CD4-positive, alpha-beta T cell treated with Interferon alpha-2 for 1 hour (primary cell): ENCODE data around the gene UBIAD1.
"Not testable (repeated sequence)": the region's sequence is repeated elsewhere in the genome, so short reads cannot be mapped to it uniquely, and the experiment has no call there.

Experiments used
- DNase-seq, 2 donors: peaks; one replicate each; pipeline ENCODE4 v3.0.0-alpha.2; 2020 to 2022

The UBIAD1 gene

DNA sequence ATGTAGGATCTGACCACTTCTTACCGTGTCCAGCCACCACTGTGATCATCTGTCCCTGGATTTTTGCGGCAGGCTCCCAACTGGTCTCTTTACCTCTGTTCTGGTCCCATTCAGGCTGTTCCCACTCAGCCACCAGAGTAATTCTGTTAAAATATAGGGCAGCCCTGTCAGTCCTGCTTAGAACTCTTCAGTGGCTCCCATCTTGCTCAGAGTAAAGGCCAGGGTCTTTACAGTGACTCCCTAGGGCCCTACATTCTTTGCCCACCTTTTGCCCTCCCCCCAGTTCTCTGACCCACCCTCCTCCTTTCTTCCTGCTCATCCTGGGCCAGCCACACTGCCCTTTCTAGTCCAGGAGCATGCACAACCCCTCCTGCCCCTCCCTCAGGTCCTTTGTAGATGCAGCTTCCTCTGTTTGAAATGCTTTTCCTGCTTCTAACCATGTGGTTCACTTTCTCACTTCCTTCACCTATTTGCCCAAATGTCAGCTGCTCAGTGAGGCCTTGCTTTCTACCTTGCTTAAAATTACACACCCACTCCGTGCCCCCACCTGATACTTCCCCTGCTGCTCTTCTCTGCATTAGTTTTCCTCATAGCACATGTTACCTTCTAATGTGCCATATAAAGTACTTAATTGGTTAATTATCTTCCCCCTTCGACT, 7.8 kb downstream of the UBIAD1 start:
- DNase-seq = peak in 1 of 2 donors; percentile 39

- DNase-seq = no peak
Observed at GRCh38 chr1:11281518-11282331, 8.7 kb downstream of the UBIAD1 start.

- no peak for DNase-seq
Observed at GRCh38 chr1:11283151-11283550, 10.2 kb downstream of the UBIAD1 start.

GRCh38 chr1:11284784-11285183, 11.8 kb downstream of the UBIAD1 start:
- DNase-seq = no peak

DNA sequence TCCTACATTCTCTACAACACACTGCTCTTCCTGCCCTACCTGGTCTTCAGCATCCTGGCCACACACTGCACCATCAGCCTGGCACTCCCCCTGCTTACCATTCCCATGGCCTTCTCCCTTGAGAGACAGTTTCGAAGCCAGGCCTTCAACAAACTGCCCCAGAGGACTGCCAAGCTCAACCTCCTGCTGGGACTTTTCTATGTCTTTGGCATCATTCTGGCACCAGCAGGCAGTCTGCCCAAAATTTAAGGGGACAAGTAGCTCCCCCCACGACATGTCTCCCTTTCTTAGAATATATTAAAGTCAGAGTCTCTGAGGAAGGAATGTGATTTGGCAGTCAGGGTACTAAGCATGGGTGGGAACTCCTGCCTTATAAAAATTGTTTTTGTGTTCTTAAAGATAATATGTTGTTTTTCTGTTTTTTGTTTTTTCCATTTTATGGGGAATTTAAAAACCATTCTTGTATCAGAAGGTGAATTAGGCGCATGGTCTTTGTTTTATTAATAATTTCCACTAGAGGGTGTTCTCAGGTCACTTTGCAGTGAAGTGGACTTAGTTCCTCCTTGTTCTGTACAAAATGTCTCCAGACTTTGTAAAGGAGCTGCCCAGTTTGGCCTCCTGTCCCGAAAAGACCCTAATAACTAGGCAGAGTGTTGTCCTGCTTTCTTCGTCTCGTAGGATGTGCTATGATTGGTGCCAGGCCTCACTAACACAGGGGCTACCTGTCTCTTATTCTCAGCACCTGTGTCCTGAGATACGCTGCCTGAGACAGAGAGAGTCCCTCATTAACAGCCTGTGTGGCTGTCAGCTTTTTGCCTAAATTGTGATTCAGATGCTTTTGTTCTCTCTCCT, 13.1 kb downstream of the UBIAD1 start:
- DNase-seq = no peak

GRCh38 chr1:11286735-11287410, 13.9 kb downstream of the UBIAD1 start:
- no peak for DNase-seq

GRCh38 chr1:11289064-11289463, 16.1 kb downstream of the UBIAD1 start:
- DNase-seq = no peak

DNA sequence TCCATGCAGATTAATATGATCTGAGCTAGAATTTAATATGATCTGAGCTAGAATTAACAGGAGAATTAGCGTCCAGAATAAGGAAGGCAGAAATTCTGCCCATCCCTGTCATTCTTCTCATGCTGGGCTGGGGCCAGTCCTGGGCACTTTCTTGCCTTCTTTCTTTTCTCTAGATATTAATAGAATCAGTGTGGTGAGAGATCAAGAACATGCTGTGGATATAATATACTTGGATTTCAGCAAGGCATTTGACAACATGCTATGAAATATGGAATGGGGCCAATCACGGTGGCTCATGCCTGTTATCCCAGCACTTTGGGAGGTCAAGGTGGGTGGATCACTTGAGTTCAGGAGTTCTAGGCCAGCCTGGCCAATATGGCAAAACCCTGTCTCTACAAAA, 18.1 kb downstream of the UBIAD1 start:
- no peak for DNase-seq

DNA sequence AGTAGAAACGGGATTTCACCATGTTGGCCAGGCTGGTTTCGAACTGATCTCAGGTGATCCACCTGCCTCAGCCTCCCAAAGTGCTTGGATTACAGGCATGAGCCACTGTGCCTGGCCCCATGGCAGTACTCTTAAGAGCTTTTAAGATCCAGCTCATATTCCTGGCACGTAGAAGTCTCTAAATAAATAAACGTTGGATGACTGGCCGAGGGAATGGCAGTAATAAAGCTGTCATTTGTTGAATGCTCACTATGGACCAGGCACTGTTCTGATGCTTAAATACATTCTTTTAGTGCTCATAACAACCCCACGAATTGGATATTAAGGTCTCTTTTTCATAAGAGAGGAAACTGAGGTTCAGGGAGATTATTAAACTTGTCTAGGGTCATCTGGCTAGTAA, 20.9 kb downstream of the UBIAD1 start:
- no peak for DNase-seq

DNA sequence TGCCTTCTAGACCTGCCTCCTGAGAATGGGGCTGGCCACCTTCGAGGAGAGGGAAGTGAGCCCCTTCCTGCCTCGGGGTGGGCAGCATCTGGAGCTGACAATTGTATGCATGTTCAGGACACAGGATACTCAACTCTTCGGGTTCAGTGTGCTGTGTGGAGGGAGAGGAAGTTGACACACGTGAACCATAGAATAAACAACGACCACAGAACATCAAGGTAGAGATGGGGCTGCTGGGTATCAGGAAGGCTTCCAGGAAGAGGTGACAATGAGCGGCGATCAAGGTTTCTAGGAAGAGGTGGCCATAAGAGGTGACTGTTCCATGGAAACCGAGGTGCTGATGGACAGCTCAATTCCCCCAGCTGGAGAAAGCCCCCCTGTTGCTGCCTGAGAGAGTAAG, 22.0 kb downstream of the UBIAD1 start:
- DNase-seq = peak in 1 of 2 donors; percentile 6

DNA sequence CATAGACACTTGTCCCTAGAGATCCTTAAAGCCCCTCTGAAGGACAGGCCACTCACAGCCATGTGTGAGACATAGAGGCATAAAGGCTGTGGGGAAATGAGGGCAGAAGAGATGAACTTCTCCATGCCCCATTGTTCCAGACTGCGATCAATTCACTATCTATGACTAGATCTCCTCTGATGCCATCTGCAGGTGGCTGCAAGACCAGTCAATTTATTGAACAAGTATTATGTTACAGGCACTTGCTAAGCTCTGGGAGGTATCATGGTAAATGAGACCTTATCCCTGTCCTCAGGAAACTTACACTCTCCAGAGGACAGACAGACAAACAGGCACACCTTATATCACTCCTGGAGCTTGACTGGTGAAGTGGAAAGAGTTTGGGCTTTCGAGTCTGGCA, 22.9 kb downstream of the UBIAD1 start:
- peak in 1 of 2 donors; percentile 29 for DNase-seq

GRCh38 chr1:11297774-11298173, 24.8 kb downstream of the UBIAD1 start:
- DNase-seq = not testable (repeated sequence)

DNA sequence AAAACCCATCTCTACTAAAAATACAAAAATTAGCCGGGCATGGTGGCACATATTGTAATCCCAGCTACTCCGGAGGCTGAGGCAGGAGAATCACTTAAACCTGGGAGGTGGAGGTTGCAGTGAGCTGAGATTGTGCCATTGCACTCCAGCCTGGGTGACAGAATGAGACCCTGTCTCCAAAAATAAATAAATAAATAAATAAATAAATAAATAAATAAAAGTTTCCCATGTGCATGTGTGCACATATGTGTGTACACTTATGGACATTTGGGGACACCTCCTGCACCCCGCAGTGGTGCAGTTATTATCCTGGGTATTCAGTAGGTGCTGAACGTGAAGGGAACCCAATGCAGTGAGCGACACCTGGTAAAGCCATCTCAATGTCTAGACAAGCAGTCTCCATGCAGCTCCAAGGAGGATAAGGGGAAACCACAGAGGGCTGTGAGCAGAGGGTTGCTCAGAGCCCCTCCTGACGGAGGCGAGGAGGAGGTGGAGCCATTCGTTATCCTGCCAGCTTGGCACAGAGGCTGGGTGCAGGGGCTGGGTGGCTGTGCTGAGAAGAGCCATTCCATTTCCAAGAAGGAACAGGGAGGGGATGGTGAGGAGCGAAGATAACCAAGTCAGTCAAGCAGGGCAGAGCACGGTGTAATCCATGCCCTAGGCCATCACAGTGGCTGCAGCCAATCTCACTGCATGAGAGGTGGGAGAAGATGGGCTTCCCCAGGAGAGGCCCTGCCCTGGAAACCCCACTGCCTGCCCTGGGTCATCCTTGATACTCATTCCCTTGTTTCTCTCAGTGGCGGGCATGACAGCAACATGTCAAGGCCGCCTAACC, 25.6 kb downstream of the UBIAD1 start:
- DNase-seq = no peak

- no peak for DNase-seq
Observed at GRCh38 chr1:11299225-11299574, 26.2 kb downstream of the UBIAD1 start.

GRCh38 chr1:11301601-11302000, 28.6 kb downstream of the UBIAD1 start:
- DNase-seq = no peak

DNA sequence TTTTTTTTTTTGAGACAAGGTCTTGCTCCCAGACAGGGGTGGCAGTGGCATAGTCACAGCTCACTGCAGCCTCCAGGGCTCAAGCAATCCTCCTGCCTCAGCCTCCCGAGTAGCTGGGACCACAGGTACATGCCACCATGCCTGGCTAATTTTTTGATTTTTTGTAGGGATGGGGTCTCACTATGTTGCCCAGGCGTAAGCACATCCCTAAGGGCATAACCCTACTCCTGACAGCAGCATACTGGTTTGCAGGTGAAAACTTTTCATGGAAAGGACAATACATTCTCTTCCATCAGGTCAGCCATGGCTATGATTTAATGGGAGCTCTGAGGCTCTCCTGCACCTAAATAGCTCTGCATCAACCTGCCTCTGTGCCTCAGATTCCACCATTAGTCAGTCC, 29.4 kb downstream of the UBIAD1 start:
- DNase-seq = no peak

- DNase-seq = not testable (repeated sequence)
Observed at GRCh38 chr1:11305516-11305915, 32.5 kb downstream of the UBIAD1 start.

- DNase-seq = no peak
Observed at GRCh38 chr1:11307852-11308251, 34.9 kb downstream of the UBIAD1 start.

- no peak for DNase-seq
Observed at GRCh38 chr1:11308699-11309224, 35.8 kb downstream of the UBIAD1 start.

- no peak for DNase-seq
Observed at GRCh38 chr1:11309385-11309784, 36.4 kb downstream of the UBIAD1 start.

DNA sequence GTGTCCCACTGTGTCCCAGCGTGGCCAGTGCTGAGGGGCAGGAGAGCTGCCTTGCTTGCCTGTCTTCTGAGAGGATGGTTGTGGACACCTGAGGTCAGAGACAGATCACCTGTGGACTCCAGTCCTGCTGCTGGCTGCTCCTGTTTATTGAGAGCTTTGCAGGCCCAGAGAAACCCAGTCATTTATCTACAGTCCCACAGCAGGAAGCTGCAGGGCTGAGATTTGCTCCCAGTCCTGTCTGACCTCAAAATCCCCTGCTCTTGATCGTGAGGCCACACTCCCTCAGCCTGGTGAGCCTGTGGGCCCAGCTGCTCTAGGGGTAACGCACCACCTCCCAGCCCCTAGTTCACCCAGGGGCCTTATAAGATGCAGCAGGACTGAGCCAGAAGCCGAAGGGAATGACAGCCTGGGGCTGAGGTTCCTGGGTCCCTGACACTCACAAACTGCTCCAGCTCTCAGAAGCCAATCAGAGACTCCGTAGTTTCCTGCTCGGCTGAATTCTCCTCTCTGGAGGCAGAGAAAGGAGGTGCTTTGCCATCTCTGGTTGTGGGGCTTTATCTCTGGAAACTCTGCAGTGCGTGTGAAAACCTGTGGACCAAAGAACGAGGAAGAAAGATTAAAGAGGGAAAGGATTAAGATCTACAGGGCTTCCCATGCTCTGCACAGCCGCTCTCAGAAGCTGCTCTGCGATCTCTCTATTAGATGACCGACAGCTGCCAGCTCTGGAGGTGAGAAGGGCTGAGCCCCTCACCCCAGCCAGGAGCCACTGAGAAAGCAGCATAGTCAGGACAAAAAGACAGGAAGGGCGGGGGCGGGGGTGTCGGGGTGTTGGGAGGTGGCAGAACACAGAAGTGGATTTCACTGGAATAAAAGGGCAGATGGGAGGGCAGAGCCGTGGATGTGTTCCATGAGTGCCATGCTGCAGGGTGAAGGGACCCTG, 39.1 kb downstream of the UBIAD1 start:
- DNase-seq = no peak
